ENCODE measurements around the gene PDHX. TPM values are rescaled to one million over a fixed set of nuclear protein-coding genes. Genes with fewer than 3 reads are reported as not detected.

The PDHX gene
- polyA plus RNA-seq, 2 donors = 13.6 to 13.7 TPM

- Histone ChIP-seq H3K4me3 (ENCODE audit: low read depth in 1 of 2, low read length in 2 of 2) (no peak overlapping the region), H3K4me1 (ENCODE audit: control insufficient read depth in 2 of 2, insufficient read depth in 2 of 2, low read length in 1 of 2) (no peaks in the 10 kb centered on the region), H3K9me3 (ENCODE audit: control insufficient read depth in 2 of 2, insufficient read depth in 1 of 2, low read depth in 1 of 2, low read length in 1 of 2) (no peaks in the 10 kb centered on the region), H3K27ac (ENCODE audit: low read depth in 2 of 2, low read length in 1 of 2) (no peak overlapping the region), H3K36me3 (ENCODE audit: control insufficient read depth in 2 of 2, insufficient read depth in 2 of 2, low read length in 1 of 2) (peaks cover 0 to 2% of the 10 kb centered on the region in 2 donors), H3K27me3 (ENCODE audit: control insufficient read depth in 1 of 2, insufficient read depth in 2 of 2, low read length in 2 of 2) (no peaks in the 10 kb centered on the region)
- 94 to 97% methylated on average over 13 of the region's 13 CpGs for WGBS, 2 donors
These were observed 25.3 kb downstream of the PDHX start for GRCh38 chr11:34941688-34942087.

- Histone ChIP-seq H3K4me1 (ENCODE audit: control insufficient read depth in 2 of 2, insufficient read depth in 2 of 2, low read length in 1 of 2) (no peaks in the 10 kb centered on the region), H3K36me3 (ENCODE audit: control insufficient read depth in 2 of 2, insufficient read depth in 2 of 2, low read length in 1 of 2) (peaks cover 0 to 2% of the 10 kb centered on the region in 2 donors), H3K4me3 (ENCODE audit: low read depth in 1 of 2, low read length in 2 of 2) (no peak overlapping the region), H3K27me3 (ENCODE audit: control insufficient read depth in 1 of 2, insufficient read depth in 2 of 2, low read length in 2 of 2) (no peaks in the 10 kb centered on the region), H3K9me3 (ENCODE audit: control insufficient read depth in 2 of 2, insufficient read depth in 1 of 2, low read depth in 1 of 2, low read length in 1 of 2) (no peaks in the 10 kb centered on the region), H3K27ac (ENCODE audit: low read depth in 2 of 2, low read length in 1 of 2) (no peak overlapping the region)
- WGBS, 2 donors = 97 to 100% methylated on average over 1 of the region's 1 CpG
These were observed 28.3 kb downstream of the PDHX start for GRCh38 chr11:34944692-34945091.

- no peaks in the 10 kb centered on the region for H3K4me1 ChIP-seq (ENCODE audit: control insufficient read depth in 2 of 2, insufficient read depth in 2 of 2, low read length in 1 of 2)
- H3K27me3 ChIP-seq (ENCODE audit: control insufficient read depth in 1 of 2, insufficient read depth in 2 of 2, low read length in 2 of 2) = no peaks in the 10 kb centered on the region
- H3K4me3 ChIP-seq (ENCODE audit: low read depth in 1 of 2, low read length in 2 of 2) = no peak overlapping the region
- H3K36me3 ChIP-seq (ENCODE audit: control insufficient read depth in 2 of 2, insufficient read depth in 2 of 2, low read length in 1 of 2) = no peaks in the 10 kb centered on the region
- H3K27ac ChIP-seq (ENCODE audit: low read depth in 2 of 2, low read length in 1 of 2) = no peak overlapping the region
- H3K9me3 ChIP-seq (ENCODE audit: control insufficient read depth in 2 of 2, insufficient read depth in 1 of 2, low read depth in 1 of 2, low read length in 1 of 2) = no peaks in the 10 kb centered on the region
These were observed 32.3 kb downstream of the PDHX start for GRCh38 chr11:34948696-34949095.

GRCh38 chr11:34953955-34954354 is 37.5 kb downstream of the PDHX start:
- no peak overlapping the region for H3K4me3 ChIP-seq (ENCODE audit: low read depth in 1 of 2, low read length in 2 of 2)
- H3K36me3 ChIP-seq (ENCODE audit: control insufficient read depth in 2 of 2, insufficient read depth in 2 of 2, low read length in 1 of 2) = no peaks in the 10 kb centered on the region
- 79 to 89% methylated on average over 1 of the region's 1 CpG for WGBS, 2 donors
- no peak overlapping the region for H3K27ac ChIP-seq (ENCODE audit: low read depth in 2 of 2, low read length in 1 of 2)
- H3K4me1 ChIP-seq (ENCODE audit: control insufficient read depth in 2 of 2, insufficient read depth in 2 of 2, low read length in 1 of 2) = no peaks in the 10 kb centered on the region
- no peaks in the 10 kb centered on the region for H3K9me3 ChIP-seq (ENCODE audit: control insufficient read depth in 2 of 2, insufficient read depth in 1 of 2, low read depth in 1 of 2, low read length in 1 of 2)
- H3K27me3 ChIP-seq (ENCODE audit: control insufficient read depth in 1 of 2, insufficient read depth in 2 of 2, low read length in 2 of 2) = no peaks in the 10 kb centered on the region

- no peak overlapping the region for H3K27ac ChIP-seq (ENCODE audit: low read depth in 2 of 2, low read length in 1 of 2)
- H3K4me3 ChIP-seq (ENCODE audit: low read depth in 1 of 2, low read length in 2 of 2) = no peak overlapping the region
- H3K27me3 ChIP-seq (ENCODE audit: control insufficient read depth in 1 of 2, insufficient read depth in 2 of 2, low read length in 2 of 2) = no peaks in the 10 kb centered on the region
- no peaks in the 10 kb centered on the region for H3K36me3 ChIP-seq (ENCODE audit: control insufficient read depth in 2 of 2, insufficient read depth in 2 of 2, low read length in 1 of 2)
- 97% methylated on average over 5 of the region's 5 CpGs for WGBS, 2 donors
- H3K9me3 ChIP-seq (ENCODE audit: control insufficient read depth in 2 of 2, insufficient read depth in 1 of 2, low read depth in 1 of 2, low read length in 1 of 2) = no peaks in the 10 kb centered on the region
- no peaks in the 10 kb centered on the region for H3K4me1 ChIP-seq (ENCODE audit: control insufficient read depth in 2 of 2, insufficient read depth in 2 of 2, low read length in 1 of 2)
These were observed 40.8 kb downstream of the PDHX start for GRCh38 chr11:34957206-34957605.

- no peaks in the 10 kb centered on the region for H3K27me3 ChIP-seq (ENCODE audit: control insufficient read depth in 1 of 2, insufficient read depth in 2 of 2, low read length in 2 of 2)
These were observed 41.2 kb downstream of the PDHX start for GRCh38 chr11:34957606-34958005.

GRCh38 chr11:34959770-34960169 is 43.4 kb downstream of the PDHX start:
- Histone ChIP-seq H3K27ac (ENCODE audit: low read depth in 2 of 2, low read length in 1 of 2) (no peak overlapping the region), H3K36me3 (ENCODE audit: control insufficient read depth in 2 of 2, insufficient read depth in 2 of 2, low read length in 1 of 2) (no peaks in the 10 kb centered on the region)
- WGBS, 2 donors = 93 to 94% methylated on average over 1 of the region's 1 CpG

More at GRCh38 chr11:34957606-34958005, 41.2 kb downstream of the PDHX start:
- Histone ChIP-seq H3K27ac (ENCODE audit: low read depth in 2 of 2, low read length in 1 of 2) (no peak overlapping the region), H3K4me3 (ENCODE audit: low read depth in 1 of 2, low read length in 2 of 2) (no peak overlapping the region), H3K36me3 (ENCODE audit: control insufficient read depth in 2 of 2, insufficient read depth in 2 of 2, low read length in 1 of 2) (no peaks in the 10 kb centered on the region), H3K9me3 (ENCODE audit: control insufficient read depth in 2 of 2, insufficient read depth in 1 of 2, low read depth in 1 of 2, low read length in 1 of 2) (no peaks in the 10 kb centered on the region), H3K4me1 (ENCODE audit: control insufficient read depth in 2 of 2, insufficient read depth in 2 of 2, low read length in 1 of 2) (no peaks in the 10 kb centered on the region)
- WGBS, 2 donors = 97 to 98% methylated on average over 3 of the region's 3 CpGs

GRCh38 chr11:34960277-34960676 is 43.9 kb downstream of the PDHX start:
- 46 to 60% methylated on average over 4 of the region's 4 CpGs for WGBS, 2 donors
- H3K4me3 ChIP-seq (ENCODE audit: low read depth in 1 of 2, low read length in 2 of 2) = no peak overlapping the region
- H3K4me1 ChIP-seq (ENCODE audit: control insufficient read depth in 2 of 2, insufficient read depth in 2 of 2, low read length in 1 of 2) = no peaks in the 10 kb centered on the region
- H3K36me3 ChIP-seq (ENCODE audit: control insufficient read depth in 2 of 2, insufficient read depth in 2 of 2, low read length in 1 of 2) = no peaks in the 10 kb centered on the region
- H3K9me3 ChIP-seq (ENCODE audit: control insufficient read depth in 2 of 2, insufficient read depth in 1 of 2, low read depth in 1 of 2, low read length in 1 of 2) = no peaks in the 10 kb centered on the region
- no peak overlapping the region for H3K27ac ChIP-seq (ENCODE audit: low read depth in 2 of 2, low read length in 1 of 2)
- no peaks in the 10 kb centered on the region for H3K27me3 ChIP-seq (ENCODE audit: control insufficient read depth in 1 of 2, insufficient read depth in 2 of 2, low read length in 2 of 2)

More at GRCh38 chr11:34959770-34960169, 43.4 kb downstream of the PDHX start:
- Histone ChIP-seq H3K9me3 (ENCODE audit: control insufficient read depth in 2 of 2, insufficient read depth in 1 of 2, low read depth in 1 of 2, low read length in 1 of 2) (no peaks in the 10 kb centered on the region), H3K27me3 (ENCODE audit: control insufficient read depth in 1 of 2, insufficient read depth in 2 of 2, low read length in 2 of 2) (no peaks in the 10 kb centered on the region), H3K4me1 (ENCODE audit: control insufficient read depth in 2 of 2, insufficient read depth in 2 of 2, low read length in 1 of 2) (no peaks in the 10 kb centered on the region), H3K4me3 (ENCODE audit: low read depth in 1 of 2, low read length in 2 of 2) (no peak overlapping the region)

- no peaks in the 10 kb centered on the region for H3K27me3 ChIP-seq (ENCODE audit: control insufficient read depth in 1 of 2, insufficient read depth in 2 of 2, low read length in 2 of 2)
- no peak overlapping the region for H3K27ac ChIP-seq (ENCODE audit: low read depth in 2 of 2, low read length in 1 of 2)
- H3K9me3 ChIP-seq (ENCODE audit: control insufficient read depth in 2 of 2, insufficient read depth in 1 of 2, low read depth in 1 of 2, low read length in 1 of 2) = no peaks in the 10 kb centered on the region
- no peaks in the 10 kb centered on the region for H3K36me3 ChIP-seq (ENCODE audit: control insufficient read depth in 2 of 2, insufficient read depth in 2 of 2, low read length in 1 of 2)
- no peak overlapping the region for H3K4me3 ChIP-seq (ENCODE audit: low read depth in 1 of 2, low read length in 2 of 2)
- H3K4me1 ChIP-seq (ENCODE audit: control insufficient read depth in 2 of 2, insufficient read depth in 2 of 2, low read length in 1 of 2) = no peaks in the 10 kb centered on the region
These were observed 45.6 kb downstream of the PDHX start for GRCh38 chr11:34962034-34962433.

- Histone ChIP-seq H3K36me3 (ENCODE audit: control insufficient read depth in 2 of 2, insufficient read depth in 2 of 2, low read length in 1 of 2) (no peaks in the 10 kb centered on the region), H3K9me3 (ENCODE audit: control insufficient read depth in 2 of 2, insufficient read depth in 1 of 2, low read depth in 1 of 2, low read length in 1 of 2) (no peaks in the 10 kb centered on the region), H3K27ac (ENCODE audit: low read depth in 2 of 2, low read length in 1 of 2) (no peak overlapping the region), H3K4me3 (ENCODE audit: low read depth in 1 of 2, low read length in 2 of 2) (no peak overlapping the region), H3K27me3 (ENCODE audit: control insufficient read depth in 1 of 2, insufficient read depth in 2 of 2, low read length in 2 of 2) (no peaks in the 10 kb centered on the region), H3K4me1 (ENCODE audit: control insufficient read depth in 2 of 2, insufficient read depth in 2 of 2, low read length in 1 of 2) (no peaks in the 10 kb centered on the region)
- WGBS, 2 donors = 96 to 98% methylated on average over 5 of the region's 5 CpGs
These were observed 46.9 kb downstream of the PDHX start for GRCh38 chr11:34963351-34963750.
